ENCODE results near the gene ARF1.

ARF1 gene

GRCh38 chr1:228145463-228146416, 63.2 kb downstream of the ARF1 start:
- no peak for TF ChIP-seq CTCF (IDR thresholded peaks at IDR 0.05; ENCODE audit: low read length, missing control alignments)
- no peak overlapping the region for H3K4me3 ChIP-seq (replicated peaks; ENCODE audit: low read depth, low read length)
- DNase-seq (ENCODE audit: low read depth), result no peak

GRCh38 chr1:228146417-228147150, 64.1 kb downstream of the ARF1 start:
- no peak for DNase-seq (ENCODE audit: low read depth)
- no peak for TF ChIP-seq CTCF (IDR thresholded peaks at IDR 0.05; ENCODE audit: low read length, missing control alignments)
- H3K4me3 ChIP-seq (replicated peaks; ENCODE audit: low read depth, low read length), result no peak overlapping the region

DNA sequence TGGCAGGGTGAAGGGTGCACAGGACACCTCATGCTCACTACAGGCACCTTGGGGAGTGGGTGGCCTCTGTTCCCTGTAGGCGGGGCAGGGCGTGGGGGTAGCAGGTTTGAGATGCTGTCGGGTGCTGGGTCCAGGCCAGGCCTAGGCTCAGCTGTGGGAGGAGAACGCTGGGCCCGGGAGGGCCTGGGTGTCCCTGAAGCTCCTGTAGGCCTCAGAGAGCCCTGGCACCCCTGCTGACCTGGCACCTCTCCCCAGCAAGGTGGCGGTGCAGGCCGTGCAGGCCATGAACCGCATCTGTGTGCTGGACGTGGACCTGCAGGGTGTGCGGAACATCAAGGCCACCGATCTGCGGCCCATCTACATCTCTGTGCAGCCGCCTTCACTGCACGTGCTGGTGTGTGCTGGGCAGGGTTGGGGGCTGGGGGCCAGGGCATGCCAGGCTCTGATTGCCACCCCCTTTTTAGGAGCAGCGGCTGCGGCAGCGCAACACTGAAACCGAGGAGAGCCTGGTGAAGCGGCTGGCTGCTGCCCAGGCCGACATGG, 64.7 kb downstream of the ARF1 start:
- no peak for TF ChIP-seq CTCF (IDR thresholded peaks at IDR 0.05; ENCODE audit: low read length, missing control alignments)
- no peak for DNase-seq (ENCODE audit: low read depth)
- H3K4me3 ChIP-seq (replicated peaks; ENCODE audit: low read depth, low read length), result no peak overlapping the region

DNA sequence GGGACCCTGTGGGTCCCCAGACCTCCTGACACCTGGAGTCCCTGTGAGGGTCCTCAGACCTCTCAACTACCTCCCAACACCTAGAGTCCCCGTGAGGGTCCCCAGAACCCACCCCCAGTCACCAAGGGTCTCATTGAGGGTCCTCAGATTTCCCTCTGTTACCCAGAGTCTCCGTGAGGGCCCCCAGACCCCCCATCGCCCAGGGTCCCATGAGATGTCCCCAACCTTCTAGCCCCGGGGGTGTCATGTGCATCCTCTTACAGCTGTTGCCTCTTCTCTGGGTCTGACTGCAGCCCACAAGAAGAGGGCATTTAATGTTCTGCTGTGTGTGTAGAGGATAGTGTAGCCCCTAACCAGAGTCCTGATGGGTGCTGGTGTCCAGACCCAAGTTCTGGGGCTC, 65.3 kb downstream of the ARF1 start:
- DNase-seq (ENCODE audit: low read depth), result no peak
- H3K4me3 ChIP-seq (replicated peaks; ENCODE audit: low read depth, low read length), result no peak overlapping the region
- no peak for TF ChIP-seq CTCF (IDR thresholded peaks at IDR 0.05; ENCODE audit: low read length, missing control alignments)

GRCh38 chr1:228148196-228148861, 65.8 kb downstream of the ARF1 start:
- no peak overlapping the region for H3K4me3 ChIP-seq (replicated peaks; ENCODE audit: low read depth, low read length)
- peak; percentile 51 for DNase-seq (ENCODE audit: low read depth)
- no peak for TF ChIP-seq CTCF (IDR thresholded peaks at IDR 0.05; ENCODE audit: low read length, missing control alignments)

All from fibroblast of pulmonary artery (primary cell).